Fibroblast of villous mesenchyme (primary cell): Measurements from ENCODE around the gene NUDT3. TPM values are rescaled to one million over a fixed set of nuclear protein-coding genes. Genes with fewer than 3 reads are reported as not detected.
"Not testable (repeated sequence)": the region's sequence is repeated elsewhere in the genome, so short reads cannot be mapped to it uniquely, and the experiment has no call there.

Experiments
- DNase-seq: peaks from one replicate; pipeline ENCODE4 v3.0.0-alpha.2; 2010; ENCODE audit warnings: low read depth
- H3K4me3 ChIP-seq: 2 replicates; pipeline ENCODE4 v1.5.1; 2011; ENCODE audit warnings: low read depth, mild to moderate bottlenecking, low read length
- CTCF ChIP-seq: IDR thresholded peaks from 2 replicates; pipeline ENCODE4 v1.5.1; 2012; ENCODE audit warnings: low read depth, mild to moderate bottlenecking, low read length; ENCODE audit not compliant: insufficient read depth
- total RNA-seq: library from RNA; depleted of rRNA; stranded (reverse); fragments of >200 nt; gene quantifications from 2 replicates; pipeline ENCODE4 v1.2.3, GENCODE V29; 2012

Gene NUDT3
- total RNA-seq, 1 donor, result 31.1 TPM

GRCh38 chr6:34325633-34326032 is 66.8 kb downstream of the NUDT3 start:
- no peak overlapping the region for H3K4me3 ChIP-seq
- DNase-seq, result no peak
- no peak for TF ChIP-seq CTCF

DNA sequence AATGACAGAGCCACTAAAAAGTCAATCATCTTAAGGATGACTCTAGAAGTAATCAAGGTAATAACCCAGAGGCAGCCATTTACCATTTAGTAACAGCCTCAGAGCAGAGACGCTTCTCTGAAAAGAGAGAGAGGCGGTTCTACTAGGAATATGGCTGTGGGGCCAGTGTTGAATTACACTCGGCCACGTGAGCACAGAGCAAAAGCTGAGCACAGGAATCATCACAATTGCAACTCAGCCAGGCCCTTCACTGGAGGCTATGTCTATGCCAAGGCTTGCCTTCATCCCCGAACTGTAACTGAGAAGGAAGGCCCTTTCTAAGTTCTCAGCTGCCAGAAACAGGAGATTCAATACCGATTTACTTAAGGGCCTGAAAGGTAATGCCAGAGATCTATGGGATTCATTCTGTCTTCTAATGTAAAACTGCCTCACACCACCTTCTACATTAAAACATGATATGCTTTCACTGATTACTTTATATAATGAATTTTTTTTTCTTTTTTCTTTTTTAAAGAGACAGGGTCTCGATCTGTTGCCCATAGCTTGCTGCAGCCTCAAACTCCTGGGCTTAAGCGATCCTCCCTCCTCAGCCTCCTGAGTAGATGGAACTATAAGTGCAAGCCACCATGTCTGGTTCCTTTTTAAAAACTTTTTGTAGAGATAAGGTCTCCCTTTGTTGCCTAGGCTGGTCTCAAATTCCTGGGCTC is 67.6 kb downstream of the NUDT3 start:
- no peak overlapping the region for H3K4me3 ChIP-seq
- TF ChIP-seq CTCF, result no peak
- DNase-seq, result peak; percentile 42

DNA sequence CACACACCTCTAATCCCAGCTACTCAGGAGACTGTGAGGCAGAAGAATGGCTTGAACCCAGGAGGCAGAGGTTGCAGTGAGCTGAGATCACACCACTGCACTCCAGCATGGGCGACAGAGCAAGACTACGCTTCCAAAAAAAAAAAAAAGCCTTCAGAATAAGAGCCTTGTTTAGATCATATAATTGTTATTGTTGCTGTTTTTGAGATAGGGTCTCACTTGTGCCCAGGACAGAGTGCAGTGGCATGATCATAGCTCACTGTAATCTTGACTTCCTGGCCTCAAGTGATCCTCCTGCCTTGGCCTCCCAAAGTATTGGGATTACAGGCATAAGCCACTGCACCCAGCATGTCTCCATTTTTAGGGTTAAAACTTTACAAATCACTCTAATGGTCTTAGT is 68.2 kb downstream of the NUDT3 start:
- H3K4me3 ChIP-seq, DNase-seq: not testable (repeated sequence)

DNA sequence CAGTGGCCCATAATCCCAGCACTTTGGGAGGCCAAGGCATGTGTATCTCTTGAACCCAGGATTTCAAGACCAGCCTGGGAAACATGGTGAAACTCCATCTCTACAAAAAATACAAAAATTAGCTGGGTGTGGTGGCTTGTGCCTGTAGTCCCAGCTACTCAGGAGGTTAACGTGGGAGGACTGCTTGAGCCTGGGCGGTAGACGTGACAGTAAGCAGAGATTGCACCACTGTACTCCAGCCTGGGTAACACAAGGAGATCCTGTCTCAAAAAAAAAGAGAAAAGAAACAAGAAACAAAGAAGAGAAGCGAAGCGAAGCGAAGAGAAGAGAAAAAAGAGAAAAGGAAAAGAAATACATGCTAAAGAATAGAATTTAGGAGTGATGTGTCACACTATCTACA is 69.2 kb downstream of the NUDT3 start:
- TF ChIP-seq CTCF, result no peak
- H3K4me3 ChIP-seq, result no peak overlapping the region
- no peak for DNase-seq

GRCh38 chr6:34322732-34323131 is 69.7 kb downstream of the NUDT3 start:
- no peak for DNase-seq
- no peak overlapping the region for H3K4me3 ChIP-seq
- TF ChIP-seq CTCF, result no peak

DNA sequence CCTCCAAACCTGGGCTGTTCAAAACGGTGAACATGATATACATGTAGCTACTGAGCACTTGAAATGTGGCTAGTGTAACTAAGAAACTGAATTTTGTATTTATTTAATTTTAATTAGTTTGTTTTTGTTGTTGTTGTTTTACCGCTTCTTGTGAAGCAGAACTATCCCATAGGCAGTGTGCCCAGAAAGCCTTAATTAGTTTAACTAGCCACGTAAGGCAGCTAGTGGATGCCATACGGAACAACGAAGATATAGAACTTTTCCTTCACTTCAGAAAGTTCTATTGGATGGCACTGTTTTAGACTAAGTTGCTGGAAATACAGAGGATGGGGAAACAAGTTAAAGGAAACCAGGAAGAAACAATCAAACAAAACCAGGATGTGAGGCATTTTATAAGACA is 70.6 kb downstream of the NUDT3 start:
- TF ChIP-seq CTCF, result no peak
- no peak for DNase-seq
- H3K4me3 ChIP-seq, result no peak overlapping the region

DNA sequence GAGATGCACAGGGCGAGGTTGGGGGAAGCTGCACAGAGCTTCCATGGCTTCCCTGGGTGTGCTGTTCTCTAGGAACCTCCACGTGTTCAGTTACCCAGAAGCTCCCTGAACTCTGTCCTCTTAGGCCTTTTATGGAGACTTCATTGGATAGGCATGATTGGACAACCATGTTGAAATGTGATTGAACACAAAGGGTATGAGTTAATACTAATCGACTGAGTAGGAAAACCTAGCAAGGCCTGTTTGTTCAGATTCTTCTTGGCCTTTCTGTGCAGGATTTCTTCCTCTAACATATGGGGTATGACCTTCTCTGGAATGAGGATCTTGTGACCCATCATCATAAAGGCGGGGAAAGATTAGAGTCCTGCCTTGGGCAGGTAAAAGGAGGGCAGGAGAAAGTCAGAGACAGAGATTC is 73.0 kb downstream of the NUDT3 start:
- H3K4me3 ChIP-seq, result no peak overlapping the region
- no peak for TF ChIP-seq CTCF
- DNase-seq, result no peak
